ENCODE results near the gene TMEM69.
A peak's percentile ranks its signal among the peaks of the same experiment; 100 is the strongest.

GRCh38 chr1:45687754-45688740, at the start of gene TMEM69:
- TF ChIP-seq CTCF (IDR thresholded peaks at IDR 0.05) (no peak), POLR2A (IDR thresholded peaks at IDR 0.05) (peak; percentile 10 to 12)

Measured in uterus (tissue), 2 donors.